Spinal cord (tissue), 10 donors: Measurements from ENCODE around the gene NTRK1. TPM values are rescaled to one million over a fixed set of nuclear protein-coding genes. Genes with fewer than 3 reads are reported as not detected.

ENCODE experiments used
- DNase-seq, 6 donors: peaks; one replicate each; pipeline versions ENCODE4 v3.0.0 to v3.0.0-alpha.2; 2013 to 2015; ENCODE audit warnings: low spot score in 6 of 6, low read depth in 4 of 6
- H3K27ac ChIP-seq: one replicate; pipeline ENCODE4 v1.5.1; 2013; ENCODE audit warnings: low read depth, low read length, control low read depth
- H3K27me3 ChIP-seq: one replicate; pipeline ENCODE4 v1.6.1; 2013; ENCODE audit warnings: low read length; ENCODE audit not compliant: control insufficient read depth, insufficient read depth
- H3K36me3 ChIP-seq: one replicate; pipeline ENCODE4 v1.6.1; 2013; ENCODE audit warnings: low read length; ENCODE audit not compliant: control insufficient read depth, insufficient read depth
- H3K4me1 ChIP-seq: one replicate; pipeline ENCODE4 v1.6.1; 2013; ENCODE audit warnings: low read length; ENCODE audit not compliant: control insufficient read depth, insufficient read depth
- H3K4me3 ChIP-seq: one replicate; pipeline ENCODE4 v1.5.1; 2013; ENCODE audit warnings: low read depth, low read length, control low read depth
- H3K9me3 ChIP-seq: one replicate; pipeline ENCODE4 v1.6.1; 2013; ENCODE audit warnings: low read length; ENCODE audit not compliant: control insufficient read depth, insufficient read depth
- WGBS: methylation state at CpG from one replicate; pipeline ENCODE4 v1.1.5; 2013; ENCODE audit warnings: missing lambda C conversion rate; ENCODE audit not compliant: insufficient coverage; 5-methylcytosine and 5-hydroxymethylcytosine counted together
- polyA plus RNA-seq, 2 donors: library from polyadenylated mRNA; unstranded; fragments of 120-200 nt; gene quantifications; one replicate each; pipeline ENCODE4 v1.2.1, GENCODE V29; 2013; ENCODE audit not compliant: insufficient read length in 2 of 2
- total RNA-seq, 2 donors: library from RNA; depleted of rRNA in 1 of 2; stranded (reverse); fragments of 120-200 nt in 1 of 2; fragments of >200 nt in 1 of 2; gene quantifications; one replicate each; pipeline versions ENCODE4 v1.2.3 to v1.2.4, GENCODE V29; 2013 to 2014
- donor health status: healthy.

Gene NTRK1
- total and polyA plus RNA-seq, 4 donors, result 1.7 to 13.5 (median 2.7) TPM

DNA sequence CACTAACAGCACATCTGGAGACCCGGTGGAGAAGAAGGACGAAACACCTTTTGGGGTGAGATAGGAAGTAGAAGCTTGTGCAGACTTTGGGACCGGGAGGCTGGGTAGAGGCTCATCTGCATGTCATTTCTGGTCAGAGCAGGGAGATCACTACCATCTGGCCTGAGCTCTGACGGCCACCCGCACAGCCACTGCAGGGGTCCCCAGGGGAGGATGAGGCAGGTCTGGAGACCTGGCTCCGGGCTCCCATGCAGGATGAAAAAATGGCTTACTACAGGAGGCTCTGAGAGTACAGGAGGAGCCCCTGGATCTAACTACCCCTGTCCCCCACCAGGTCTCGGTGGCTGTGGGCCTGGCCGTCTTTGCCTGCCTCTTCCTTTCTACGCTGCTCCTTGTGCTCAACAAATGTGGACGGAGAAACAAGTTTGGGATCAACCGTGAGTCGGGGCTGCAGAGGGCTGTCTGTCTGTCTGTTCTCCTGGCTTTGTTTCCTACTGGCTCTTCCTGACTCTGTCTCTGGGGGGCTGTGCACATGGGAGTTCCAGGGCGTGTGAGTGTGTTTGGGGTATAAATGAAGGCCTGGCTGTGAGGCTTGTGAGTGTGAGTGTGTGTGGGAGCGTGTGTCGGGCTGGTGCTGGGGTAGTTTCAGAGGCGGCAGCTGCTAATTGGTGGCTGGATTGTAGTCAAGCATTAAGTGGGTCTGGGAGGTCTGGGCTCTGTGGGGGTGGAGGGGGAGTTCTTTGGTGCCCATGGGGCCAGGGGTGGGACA lies 14.1 kb downstream of the NTRK1 start:
- 50% methylated on average over 15 of the region's 16 CpGs for WGBS
- H3K9me3 ChIP-seq, result no peaks in the 10 kb centered on the region

DNA sequence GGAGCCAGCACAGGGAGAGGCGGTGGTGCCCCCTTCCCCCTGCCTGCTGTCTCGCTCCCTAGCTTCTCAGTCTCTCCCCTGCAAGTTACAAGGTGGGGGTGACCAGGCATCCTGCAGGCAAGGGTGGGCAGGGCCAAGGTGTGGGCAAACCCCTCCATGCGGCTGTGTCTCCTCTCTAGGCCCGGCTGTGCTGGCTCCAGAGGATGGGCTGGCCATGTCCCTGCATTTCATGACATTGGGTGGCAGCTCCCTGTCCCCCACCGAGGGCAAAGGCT lies 14.6 kb downstream of the NTRK1 start:
- no peak overlapping the region for H3K4me3 ChIP-seq
- H3K27ac ChIP-seq, result no peak overlapping the region
- peaks cover 14% of the 10 kb centered on the region for H3K27me3 ChIP-seq
- WGBS, result 72% methylated on average over 3 of the region's 5 CpGs
- DNase-seq, result no peak
- no peaks in the 10 kb centered on the region for H3K9me3 ChIP-seq
- peaks cover 6% of the 10 kb centered on the region for H3K4me1 ChIP-seq
- H3K36me3 ChIP-seq, result no peaks in the 10 kb centered on the region

More for the DNA sequence above, 14.1 kb downstream of the NTRK1 start:
- H3K27ac ChIP-seq, result no peak overlapping the region
- peaks cover 14% of the 10 kb centered on the region for H3K27me3 ChIP-seq
- no peaks in the 10 kb centered on the region for H3K36me3 ChIP-seq
- H3K4me1 ChIP-seq, result peaks cover 6% of the 10 kb centered on the region
- H3K4me3 ChIP-seq, result no peak overlapping the region
- no peak for DNase-seq

DNA sequence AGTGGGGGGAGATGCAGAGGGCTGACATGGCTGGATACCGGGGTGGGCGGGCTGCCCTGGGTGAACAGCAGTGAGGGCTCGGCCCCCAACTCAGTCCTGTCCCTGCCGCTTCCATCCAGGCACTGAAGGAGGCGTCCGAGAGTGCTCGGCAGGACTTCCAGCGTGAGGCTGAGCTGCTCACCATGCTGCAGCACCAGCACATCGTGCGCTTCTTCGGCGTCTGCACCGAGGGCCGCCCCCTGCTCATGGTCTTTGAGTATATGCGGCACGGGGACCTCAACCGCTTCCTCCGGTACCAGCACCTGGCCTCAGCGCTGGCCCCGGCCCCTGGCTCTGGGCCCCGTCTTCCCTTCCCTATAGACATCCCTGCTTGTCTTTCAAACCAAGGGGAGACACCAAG lies 15.6 kb downstream of the NTRK1 start:
- H3K27me3 ChIP-seq, result peaks cover 14% of the 10 kb centered on the region
- peaks cover 6% of the 10 kb centered on the region for H3K4me1 ChIP-seq
- peak in 1 of 6 donors; percentile 24 for DNase-seq
- no peak overlapping the region for H3K27ac ChIP-seq
- no peak overlapping the region for H3K4me3 ChIP-seq
- no peaks in the 10 kb centered on the region for H3K9me3 ChIP-seq
- WGBS, result 31% methylated on average over 19 of the region's 21 CpGs
- H3K36me3 ChIP-seq, result no peaks in the 10 kb centered on the region

DNA sequence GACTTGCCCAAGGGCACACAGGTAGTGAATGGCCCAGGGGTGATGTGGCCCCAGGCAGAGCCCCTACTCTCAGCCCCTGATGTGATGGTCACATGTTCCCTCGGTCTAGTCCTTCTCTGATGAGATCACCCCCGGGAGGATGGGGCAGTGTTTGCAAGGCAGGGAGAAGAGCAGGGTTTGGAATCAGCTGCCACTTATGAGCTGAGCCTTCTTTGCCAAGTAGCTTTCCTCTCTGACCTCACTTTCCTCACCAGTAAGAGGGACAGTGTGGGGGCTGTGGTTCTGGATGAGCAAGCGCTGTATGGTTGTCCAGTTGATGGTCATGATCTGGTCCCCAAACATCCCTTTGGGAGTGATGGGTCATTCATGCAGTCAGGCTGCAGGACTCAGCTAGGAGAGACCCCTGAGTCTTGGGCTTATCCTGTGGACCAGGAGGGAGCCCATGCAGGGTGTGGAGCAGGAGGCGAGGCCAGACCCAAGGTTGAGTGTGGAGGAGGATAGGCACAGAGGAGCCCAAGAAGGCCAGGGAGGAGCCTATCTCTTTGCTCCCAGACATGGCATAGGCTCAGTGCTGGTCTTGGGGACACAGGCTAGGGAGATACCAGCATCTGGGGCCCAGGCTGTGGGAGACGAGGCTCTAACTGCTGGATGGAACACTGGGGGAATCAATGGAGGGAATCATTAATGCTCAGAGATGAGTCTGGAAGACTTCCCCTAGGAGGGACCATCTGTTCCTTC lies 16.9 kb downstream of the NTRK1 start:
- WGBS, result 93% methylated on average over 3 of the region's 5 CpGs
- no peak overlapping the region for H3K27ac ChIP-seq
- H3K9me3 ChIP-seq, result no peaks in the 10 kb centered on the region
- H3K27me3 ChIP-seq, result peaks cover 14% of the 10 kb centered on the region
- no peaks in the 10 kb centered on the region for H3K36me3 ChIP-seq
- no peak overlapping the region for H3K4me3 ChIP-seq
- DNase-seq, result no peak
- H3K4me1 ChIP-seq, result peaks cover 6% of the 10 kb centered on the region

DNA sequence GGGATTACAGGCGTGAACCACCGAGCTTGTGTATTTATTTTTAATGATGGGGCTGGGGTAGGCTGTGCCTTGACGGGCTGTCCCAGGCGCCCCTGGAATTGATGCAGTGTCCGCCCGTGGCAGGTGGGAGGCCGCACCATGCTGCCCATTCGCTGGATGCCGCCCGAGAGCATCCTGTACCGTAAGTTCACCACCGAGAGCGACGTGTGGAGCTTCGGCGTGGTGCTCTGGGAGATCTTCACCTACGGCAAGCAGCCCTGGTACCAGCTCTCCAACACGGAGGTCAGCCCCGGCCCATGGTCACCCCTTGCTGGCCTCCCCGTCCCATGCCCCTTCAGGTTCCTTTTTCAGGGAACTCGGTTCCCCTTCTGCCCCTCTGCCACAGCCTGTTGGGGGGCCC lies 19.2 kb downstream of the NTRK1 start:
- Histone ChIP-seq H3K36me3 (no peaks in the 10 kb centered on the region), H3K4me1 (peaks cover 15% of the 10 kb centered on the region), H3K9me3 (no peaks in the 10 kb centered on the region), H3K4me3 (no peak overlapping the region), H3K27me3 (peaks cover 28% of the 10 kb centered on the region), H3K27ac (no peak overlapping the region)
- WGBS, result 89% methylated on average over 20 of the region's 21 CpGs
- no peak for DNase-seq

DNA sequence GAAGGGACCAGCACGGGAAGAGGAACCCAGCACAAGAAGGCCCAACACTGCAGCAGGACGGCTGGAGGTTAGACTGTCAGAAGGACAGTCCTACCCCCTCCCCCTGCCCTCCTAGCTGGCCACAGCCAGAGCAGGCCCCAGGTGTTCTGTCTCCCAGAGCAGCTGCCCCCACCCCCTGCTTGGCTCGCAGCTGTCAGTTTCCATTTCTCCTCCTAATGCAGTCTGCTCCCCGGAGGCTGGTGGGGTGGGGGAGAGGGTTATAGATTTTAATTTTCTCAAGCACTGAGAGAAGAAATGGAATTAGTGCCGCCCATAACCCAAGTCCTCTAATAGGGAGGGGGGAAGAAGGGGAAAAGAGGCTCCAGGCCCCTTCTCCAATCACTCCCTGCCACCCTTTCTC lies 19.8 kb downstream of the NTRK1 start:
- Histone ChIP-seq H3K27ac (no peak overlapping the region), H3K36me3 (no peaks in the 10 kb centered on the region), H3K27me3 (peaks cover 31% of the 10 kb centered on the region), H3K4me1 (peaks cover 11% of the 10 kb centered on the region), H3K4me3 (no peak overlapping the region), H3K9me3 (no peaks in the 10 kb centered on the region)
- no peak for DNase-seq
- 70% methylated on average over 2 of the region's 5 CpGs for WGBS

DNA sequence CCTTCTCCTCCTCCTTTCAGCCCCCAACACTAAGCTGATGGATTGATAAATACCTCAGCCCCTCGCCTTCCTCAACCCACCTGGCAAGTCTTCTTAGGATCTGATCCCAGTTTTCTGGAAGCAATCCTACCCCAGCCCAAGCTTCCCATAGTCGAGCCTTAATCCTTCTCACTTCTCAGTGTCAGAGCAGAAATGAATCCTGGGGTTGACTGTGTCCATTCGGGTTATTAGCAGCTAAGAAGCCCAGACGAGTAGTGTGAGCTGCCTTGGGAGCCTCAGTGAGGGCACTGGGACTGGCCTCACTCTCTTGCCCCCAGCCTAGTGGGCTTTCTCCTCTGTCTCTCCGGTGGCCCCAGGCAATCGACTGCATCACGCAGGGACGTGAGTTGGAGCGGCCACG lies 20.4 kb downstream of the NTRK1 start:
- Histone ChIP-seq H3K36me3 (no peaks in the 10 kb centered on the region), H3K27me3 (peaks cover 28% of the 10 kb centered on the region), H3K9me3 (no peaks in the 10 kb centered on the region), H3K4me3 (no peak overlapping the region), H3K27ac (no peak overlapping the region), H3K4me1 (peaks cover 11% of the 10 kb centered on the region)
- DNase-seq, result no peak
- WGBS, result 49% methylated on average over 10 of the region's 10 CpGs

DNA sequence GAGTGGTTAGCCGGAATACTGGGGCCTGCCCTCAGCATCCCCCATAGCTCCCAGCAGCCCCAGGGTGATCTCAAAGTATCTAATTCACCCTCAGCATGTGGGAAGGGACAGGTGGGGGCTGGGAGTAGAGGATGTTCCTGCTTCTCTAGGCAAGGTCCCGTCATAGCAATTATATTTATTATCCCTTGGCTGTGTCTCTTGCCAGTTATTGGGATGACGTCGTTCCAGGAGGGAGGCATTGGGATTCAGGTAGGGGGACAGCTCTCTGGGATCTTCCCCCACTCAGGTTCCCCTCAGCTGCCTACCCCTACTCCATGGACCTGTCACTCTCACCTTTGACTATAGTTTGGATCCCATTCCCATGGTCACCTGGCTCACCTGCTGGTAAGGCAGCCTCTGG lies 21.0 kb downstream of the NTRK1 start:
- no CpG with 5 or more reads among the region's 4 CpGs for WGBS
- Histone ChIP-seq H3K27me3 (peaks cover 24% of the 10 kb centered on the region), H3K4me3 (no peak overlapping the region), H3K9me3 (no peaks in the 10 kb centered on the region), H3K27ac (no peak overlapping the region), H3K4me1 (peaks cover 11% of the 10 kb centered on the region), H3K36me3 (no peaks in the 10 kb centered on the region)
- no peak for DNase-seq

DNA sequence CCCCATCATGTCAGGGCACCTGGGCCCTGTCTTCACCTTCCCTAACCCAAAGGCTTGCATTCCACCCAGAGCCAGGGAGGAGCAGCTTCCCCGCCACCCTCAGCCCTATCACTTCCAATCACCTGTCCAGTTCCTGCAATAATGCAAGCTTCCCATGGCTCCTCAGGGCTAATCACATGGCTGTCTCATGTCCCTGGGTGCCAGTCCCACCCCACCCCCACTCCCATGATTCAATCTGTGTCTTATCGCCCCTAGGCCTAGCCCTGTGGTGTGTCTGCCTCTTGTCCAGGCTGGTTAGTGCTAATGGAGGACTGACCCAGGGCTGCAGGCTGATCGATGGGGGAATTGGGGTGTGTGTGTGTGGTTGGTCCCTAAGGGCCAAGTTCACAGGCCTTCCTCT lies 21.9 kb downstream of the NTRK1 start:
- H3K4me3 ChIP-seq, result no peak overlapping the region
- H3K4me1 ChIP-seq, result peaks cover 16% of the 10 kb centered on the region
- no peaks in the 10 kb centered on the region for H3K9me3 ChIP-seq
- H3K36me3 ChIP-seq, result no peaks in the 10 kb centered on the region
- H3K27ac ChIP-seq, result no peak overlapping the region
- WGBS, result 90% methylated on average over 2 of the region's 3 CpGs
- peaks cover 32% of the 10 kb centered on the region for H3K27me3 ChIP-seq
- DNase-seq, result no peak

DNA sequence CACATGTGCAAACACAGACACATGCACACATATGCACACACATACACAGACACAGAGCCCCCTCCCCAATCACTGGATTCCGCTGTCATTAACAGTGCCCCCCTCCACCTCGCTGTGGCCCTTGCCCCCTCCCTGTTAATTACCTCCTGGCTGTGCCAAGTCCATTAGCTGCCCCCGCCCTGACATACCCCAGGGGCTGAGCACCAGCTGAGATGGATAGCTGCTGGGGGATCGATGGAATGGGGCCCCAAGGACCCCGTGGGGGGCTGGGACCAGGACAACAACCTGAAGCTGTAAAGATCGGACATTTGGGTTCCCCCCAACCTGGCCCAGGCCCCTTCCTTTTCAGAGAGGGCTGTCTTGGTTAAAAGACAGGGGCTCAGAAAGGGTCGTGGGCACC lies 23.3 kb downstream of the NTRK1 start:
- WGBS, result 46% methylated on average over 5 of the region's 7 CpGs
- H3K27ac ChIP-seq, result no peak overlapping the region
- H3K36me3 ChIP-seq, result no peaks in the 10 kb centered on the region
- no peaks in the 10 kb centered on the region for H3K9me3 ChIP-seq
- no peak overlapping the region for H3K4me3 ChIP-seq
- DNase-seq, result no peak
- peaks cover 35% of the 10 kb centered on the region for H3K27me3 ChIP-seq
- H3K4me1 ChIP-seq, result peaks cover 17% of the 10 kb centered on the region
